DOHH2 (cell line): ENCODE results near the gene TIPARP.

ENCODE experiments used
- H3F3A ChIP-seq: fragments of 200-600 bp; sonication (generic), shearing (Covaris generic); 2 replicates; pipeline ENCODE4 v1.6.0; 2016; ENCODE audit warnings: antibody characterized with exemption, mild to moderate bottlenecking; ENCODE audit not compliant: control insufficient read depth, insufficient read depth
- H3K27ac ChIP-seq: fragments of 200-600 bp; sonication (generic); 2 replicates; pipeline ENCODE4 v1.5.1; 2014; ENCODE audit warnings: low read depth, mild to moderate bottlenecking, low read length, moderate library complexity
- H3K27me3 ChIP-seq: fragments of 200-600 bp; sonication (generic); 2 replicates; pipeline ENCODE4 v1.6.1; 2014; ENCODE audit warnings: mild to moderate bottlenecking, low read length, mixed read lengths; ENCODE audit not compliant: control insufficient read depth
- H3K36me3 ChIP-seq: fragments of 200-600 bp; sonication (generic); 2 replicates; pipeline ENCODE4 v1.6.1; 2014; ENCODE audit warnings: mild to moderate bottlenecking, low read length, moderate library complexity, mixed read lengths; ENCODE audit not compliant: control insufficient read depth
- H3K4me1 ChIP-seq: fragments of 200-600 bp; sonication (generic); 2 replicates; pipeline ENCODE4 v1.6.1; 2014; ENCODE audit warnings: mild to moderate bottlenecking, low read length, mixed read lengths; ENCODE audit not compliant: control insufficient read depth
- H3K4me2 ChIP-seq: fragments of 200-600 bp; sonication (generic); 2 replicates; pipeline ENCODE4 v1.6.0; 2014; ENCODE audit warnings: mild to moderate bottlenecking, low read length, moderate library complexity
- H3K4me3 ChIP-seq: fragments of 200-600 bp; sonication (generic); 2 replicates; pipeline ENCODE4 v1.5.1; 2014; ENCODE audit warnings: mild to moderate bottlenecking, low read length, mixed read lengths
- H3K79me2 ChIP-seq: fragments of 200-600 bp; sonication (generic); 2 replicates; pipeline ENCODE4 v1.6.1; 2014; ENCODE audit warnings: mild to moderate bottlenecking, low read length, mixed read lengths; ENCODE audit not compliant: control insufficient read depth
- H3K9me2 ChIP-seq: fragments of 200-600 bp; sonication (generic); replicated peaks from 2 replicates; pipeline ENCODE4 v1.6.1; 2014; ENCODE audit warnings: mild to moderate bottlenecking, low read length, mixed read lengths; ENCODE audit not compliant: control insufficient read depth
- H3K9me3 ChIP-seq: fragments of 200-600 bp; sonication (generic); 2 replicates; pipeline ENCODE4 v1.6.1; 2014; ENCODE audit warnings: antibody characterized with exemption, low read length, mixed read lengths; ENCODE audit not compliant: control insufficient read depth, insufficient read depth
- H4K20me1 ChIP-seq: fragments of 200-600 bp; sonication (generic); 2 replicates; pipeline ENCODE4 v1.6.0; 2014; ENCODE audit warnings: low read depth, mild to moderate bottlenecking, antibody characterized with exemption, low read length, moderate library complexity; ENCODE audit not compliant: control insufficient read depth, insufficient read depth
- CTCF ChIP-seq: fragments of 200-600 bp; sonication (generic); IDR thresholded peaks from one replicate; pipeline ENCODE4 v1.5.1; 2014; ENCODE audit warnings: antibody characterized with exemption, mild to moderate bottlenecking, low read depth, low read length; ENCODE audit not compliant: poor library complexity, severe bottlenecking
- EZH2phosphoT487 ChIP-seq: fragments of 200-600 bp; sonication (generic); IDR thresholded peaks from 2 replicates; pipeline ENCODE4 v1.6.1; 2017; ENCODE audit warnings: borderline replicate concordance, mild to moderate bottlenecking, antibody characterized with exemption, low read length, moderate library complexity, mixed read lengths

The TIPARP gene

GRCh38 chr3:156682963-156683362, 8.6 kb downstream of the TIPARP start:
- Histone ChIP-seq H3K4me1 (peaks cover 92% of the 10 kb centered on the region), H3K27ac (no peak overlapping the region), H3K4me2 (peak overlapping the region; percentile 64), H3K79me2 (peaks cover 100% of the 10 kb centered on the region), H3K27me3 (no peaks in the 10 kb centered on the region), H3F3A (no peaks in the 10 kb centered on the region; the same call in 1 of the 2 replicates), H3K9me2 (no peaks in the 10 kb centered on the region), H3K4me3 (0 out of 2 replicates have a peak overlapping the region, but pooled peaks have one; percentile 2), H3K9me3 (no peaks in the 10 kb centered on the region), H4K20me1 (peaks cover 66% of the 10 kb centered on the region), H3K36me3 (peaks cover 97% of the 10 kb centered on the region)
- TF ChIP-seq EZH2phosphoT487 (no peak), CTCF (no peak)

DNA sequence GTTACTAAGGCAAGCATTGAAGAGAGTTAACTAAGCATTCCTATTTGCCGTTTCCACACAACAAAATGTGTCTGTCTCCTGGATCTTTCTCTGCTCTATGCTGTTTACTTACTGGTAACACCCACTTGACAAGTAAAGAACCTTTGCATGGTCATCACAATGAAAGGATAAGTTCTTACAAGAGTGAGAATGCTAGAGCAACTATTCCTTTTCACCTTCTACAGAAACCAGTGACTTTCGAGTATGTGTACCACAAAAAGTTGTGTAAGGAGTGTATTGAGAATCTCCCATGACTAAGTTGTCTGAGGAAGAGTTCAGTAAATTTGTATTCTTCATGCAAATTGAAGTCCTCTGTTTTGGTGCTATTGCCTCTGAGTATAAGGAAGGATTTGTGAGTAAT, 10.8 kb downstream of the TIPARP start:
- H3K4me2 ChIP-seq: peak overlapping the region; percentile 38
- H3F3A ChIP-seq: no peaks in the 10 kb centered on the region; the same call in 1 of the 2 replicates
- TF ChIP-seq CTCF: no peak
- TF ChIP-seq EZH2phosphoT487: no peak
- H3K36me3 ChIP-seq: peaks cover 96% of the 10 kb centered on the region
- peaks cover 53% of the 10 kb centered on the region for H4K20me1 ChIP-seq
- H3K27me3 ChIP-seq: no peaks in the 10 kb centered on the region
- H3K9me3 ChIP-seq: no peaks in the 10 kb centered on the region
- no peak overlapping the region for H3K4me3 ChIP-seq
- no peak overlapping the region for H3K27ac ChIP-seq
- peaks cover 78% of the 10 kb centered on the region for H3K4me1 ChIP-seq
- H3K9me2 ChIP-seq: no peaks in the 10 kb centered on the region
- H3K79me2 ChIP-seq: peaks cover 100% of the 10 kb centered on the region

DNA sequence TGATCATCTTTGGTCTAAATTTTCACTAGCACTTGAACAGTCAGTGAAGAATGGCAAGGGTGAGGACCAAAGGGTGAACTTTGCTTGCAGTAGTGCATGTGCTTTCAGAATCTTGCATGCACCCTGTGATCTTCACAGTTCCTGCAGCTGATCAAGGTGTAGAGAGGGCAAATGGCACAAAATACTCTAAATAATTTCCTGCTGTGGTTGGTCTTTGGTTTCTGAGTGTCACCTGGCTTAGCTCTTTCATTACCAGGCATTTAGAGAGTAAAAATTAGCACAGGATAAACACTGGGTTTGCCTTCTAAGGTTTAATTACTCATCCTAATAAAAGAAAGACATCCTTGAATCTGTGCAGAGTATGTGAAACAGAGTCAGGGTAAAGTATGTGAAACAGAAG, 11.4 kb downstream of the TIPARP start:
- Histone ChIP-seq H3K9me2 (no peaks in the 10 kb centered on the region), H3K4me1 (peaks cover 78% of the 10 kb centered on the region), H3K36me3 (peaks cover 96% of the 10 kb centered on the region), H3K27me3 (no peaks in the 10 kb centered on the region), H3K4me2 (peak overlapping the region; percentile 38), H3K4me3 (no peak overlapping the region), H3K9me3 (no peaks in the 10 kb centered on the region), H3K79me2 (peaks cover 100% of the 10 kb centered on the region), H3K27ac (no peak overlapping the region), H4K20me1 (peaks cover 53% of the 10 kb centered on the region), H3F3A (no peaks in the 10 kb centered on the region; the same call in 1 of the 2 replicates)
- no peak for TF ChIP-seq EZH2phosphoT487
- no peak for TF ChIP-seq CTCF
